Ascending aorta (tissue), 2 donors: ENCODE results near the gene CAD. TPM values are rescaled to one million over a fixed set of nuclear protein-coding genes. Genes with fewer than 3 reads are reported as not detected.

Experiments used
- DNase-seq, 2 donors: peaks; one replicate each; pipeline ENCODE4 v3.0.0-alpha.2; 2019; ENCODE audit warnings: low spot score in 2 of 2
- H3K27ac ChIP-seq, 2 donors: fragments of 200-600 bp; sonication (generic); one replicate each; pipeline ENCODE4 v1.5.1; 2016 to 2017; ENCODE audit warnings: mild to moderate bottlenecking in 1 of 2
- H3K27me3 ChIP-seq: fragments of 200-600 bp; sonication (generic); one replicate; pipeline ENCODE4 v1.5.1; 2017
- H3K36me3 ChIP-seq, 2 donors: fragments of 200-600 bp; sonication (generic); one replicate each; pipeline ENCODE4 v1.5.1; 2016
- H3K4me1 ChIP-seq, 2 donors: fragments of 200-600 bp; sonication (generic); one replicate each; pipeline ENCODE4 v1.5.1; 2016 to 2017; ENCODE audit warnings: mild to moderate bottlenecking in 1 of 2
- H3K4me3 ChIP-seq, 2 donors: fragments of 200-600 bp; sonication (generic); one replicate each; pipeline ENCODE4 v1.5.1; 2016 to 2017; ENCODE audit warnings: mild to moderate bottlenecking in 1 of 2
- H3K9me3 ChIP-seq, 2 donors: fragments of 200-600 bp; sonication (generic); one replicate each; pipeline ENCODE4 v1.5.1; 2016
- intact Hi-C: fragments of 100-400 bp; cut with DNase I; formaldehyde crosslinking; loops from one replicate; pipeline ENCODE4 v1.15.1; 2023
- total RNA-seq: library from RNA; depleted of rRNA; stranded (reverse); fragments of >200 nt; gene quantifications from one replicate; pipeline ENCODE4 v1.1.0, GENCODE V29; 2016
- TF ChIP-seq, protein P1 (sequence below), 3 experiments: fragments of 200-600 bp in 2 of 3; fragments of 450-650 bp in 1 of 3; sonication (generic) in 2 of 3; IDR thresholded peaks; one replicate each; pipeline ENCODE4 v1.5.1; 2016 to 2019; ENCODE audit warnings: antibody characterized with exemption in 3 of 3, mild to moderate bottlenecking in 1 of 3, moderate library complexity in 1 of 3

Gene CAD
- total RNA-seq, 1 donor from 2014 or later = 63.4 TPM

DNA sequence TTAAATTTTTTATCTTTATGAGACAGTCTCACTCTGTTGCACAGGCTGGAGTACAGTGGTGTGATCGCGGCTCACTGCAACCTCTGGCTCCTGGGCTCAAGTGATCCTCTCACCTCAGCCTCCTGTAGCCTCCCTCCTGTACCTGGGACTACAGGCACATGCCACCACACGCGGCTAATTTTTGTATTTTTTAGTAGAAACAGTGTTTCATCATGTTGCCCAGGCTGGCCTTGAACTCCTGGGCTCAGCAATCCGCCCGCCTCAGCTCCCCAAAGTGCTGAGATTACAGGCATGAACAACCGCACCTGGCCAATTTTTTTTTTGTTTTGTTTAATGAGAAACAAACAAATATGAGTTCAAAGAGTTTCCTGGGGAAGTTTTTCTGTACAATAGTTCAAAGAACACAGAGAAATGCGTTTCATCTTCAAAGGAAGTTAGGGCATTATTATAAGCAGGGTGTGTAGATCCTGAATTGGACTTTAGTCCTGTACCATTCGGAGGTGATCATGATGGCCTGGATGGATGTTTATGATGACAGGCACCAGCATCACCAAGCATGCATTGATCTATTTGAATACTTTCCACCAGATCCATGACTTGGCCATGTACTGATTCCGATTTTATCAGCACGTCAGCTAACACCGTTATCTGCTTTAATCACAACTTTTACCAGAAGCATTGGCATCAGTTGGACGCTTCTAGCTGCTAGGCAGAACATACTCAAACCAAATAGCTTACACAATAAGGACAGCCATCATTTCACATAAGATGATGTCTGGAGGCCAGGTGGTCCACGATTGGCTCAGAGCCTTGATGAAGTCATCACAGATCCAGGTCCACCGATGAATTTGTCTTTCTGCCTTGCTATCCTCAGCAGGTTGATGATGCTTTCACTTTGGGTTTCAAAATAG is 39.5 kb upstream of the CAD start:
- TF ChIP-seq, protein P1, sequence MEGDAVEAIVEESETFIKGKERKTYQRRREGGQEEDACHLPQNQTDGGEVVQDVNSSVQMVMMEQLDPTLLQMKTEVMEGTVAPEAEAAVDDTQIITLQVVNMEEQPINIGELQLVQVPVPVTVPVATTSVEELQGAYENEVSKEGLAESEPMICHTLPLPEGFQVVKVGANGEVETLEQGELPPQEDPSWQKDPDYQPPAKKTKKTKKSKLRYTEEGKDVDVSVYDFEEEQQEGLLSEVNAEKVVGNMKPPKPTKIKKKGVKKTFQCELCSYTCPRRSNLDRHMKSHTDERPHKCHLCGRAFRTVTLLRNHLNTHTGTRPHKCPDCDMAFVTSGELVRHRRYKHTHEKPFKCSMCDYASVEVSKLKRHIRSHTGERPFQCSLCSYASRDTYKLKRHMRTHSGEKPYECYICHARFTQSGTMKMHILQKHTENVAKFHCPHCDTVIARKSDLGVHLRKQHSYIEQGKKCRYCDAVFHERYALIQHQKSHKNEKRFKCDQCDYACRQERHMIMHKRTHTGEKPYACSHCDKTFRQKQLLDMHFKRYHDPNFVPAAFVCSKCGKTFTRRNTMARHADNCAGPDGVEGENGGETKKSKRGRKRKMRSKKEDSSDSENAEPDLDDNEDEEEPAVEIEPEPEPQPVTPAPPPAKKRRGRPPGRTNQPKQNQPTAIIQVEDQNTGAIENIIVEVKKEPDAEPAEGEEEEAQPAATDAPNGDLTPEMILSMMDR (IDR thresholded peaks at IDR 0.05) = no peak
- intact Hi-C loops = no loop called here
- H3K4me1 ChIP-seq = no peaks in the 10 kb centered on the region

DNA sequence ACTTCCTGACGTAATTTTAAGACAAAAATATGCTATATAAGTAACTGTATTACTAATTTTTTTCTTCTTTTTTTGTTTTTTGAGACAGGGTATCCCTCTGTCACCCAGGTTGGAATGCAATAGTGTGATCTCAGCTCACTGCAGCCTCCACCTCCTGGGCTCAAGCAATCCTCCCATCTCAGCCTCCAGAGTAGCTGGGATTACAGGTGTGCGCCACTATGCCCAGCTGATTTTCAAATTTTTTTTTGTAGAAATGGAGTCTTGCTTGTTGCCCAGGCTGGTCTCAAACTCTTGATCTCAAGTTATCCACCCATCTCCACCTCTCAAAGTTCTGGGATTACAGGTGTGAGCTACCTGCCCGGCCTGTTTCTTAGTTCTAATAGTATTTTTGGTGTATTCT is 38.7 kb upstream of the CAD start:
- no peak overlapping the region for H3K27ac ChIP-seq
- no peak for DNase-seq
- intact Hi-C loops = no loop called here
- no peak overlapping the region for H3K4me3 ChIP-seq
- no peaks in the 10 kb centered on the region for H3K36me3 ChIP-seq
- TF ChIP-seq, protein P1 (IDR thresholded peaks at IDR 0.05) = no peak
- H3K27me3 ChIP-seq = no peaks in the 10 kb centered on the region
- H3K4me1 ChIP-seq = no peaks in the 10 kb centered on the region
- H3K9me3 ChIP-seq = no peaks in the 10 kb centered on the region

More for the DNA sequence above, 39.5 kb upstream of the CAD start:
- Histone ChIP-seq H3K4me3 (no peak overlapping the region), H3K36me3 (no peaks in the 10 kb centered on the region), H3K9me3 (no peaks in the 10 kb centered on the region), H3K27ac (no peak overlapping the region), H3K27me3 (no peaks in the 10 kb centered on the region)
- no peak for DNase-seq

DNA sequence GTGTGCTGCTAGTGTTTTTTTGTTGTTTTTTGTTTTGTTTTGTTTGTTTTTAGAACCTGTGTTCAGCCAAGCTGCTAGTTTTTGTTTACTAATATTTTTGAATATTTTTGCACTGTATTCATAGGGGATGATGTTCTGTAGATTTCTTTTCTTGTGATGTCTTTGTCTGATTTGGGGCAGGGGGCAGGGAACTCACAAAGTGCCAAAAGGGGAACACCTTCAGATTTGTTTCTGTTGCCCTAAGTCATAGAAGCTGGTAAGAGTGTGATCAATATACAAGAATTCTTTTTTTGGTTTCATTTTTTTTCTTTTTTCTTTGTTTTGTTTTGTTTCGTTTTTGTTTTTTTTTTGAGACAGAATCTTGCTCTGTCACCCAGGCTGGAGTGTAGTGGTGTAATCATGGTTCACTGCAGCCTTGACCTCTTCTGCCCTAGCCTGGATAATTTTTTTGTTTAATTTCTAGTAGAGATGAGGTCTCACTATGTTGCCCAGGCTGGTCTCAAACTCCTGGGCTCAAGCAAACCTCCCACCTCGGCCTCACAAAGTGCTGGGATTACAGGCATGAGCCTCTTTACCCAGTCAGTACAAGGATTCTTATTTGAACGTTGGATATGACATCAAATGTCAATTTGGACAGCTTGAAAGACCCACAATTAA is 37.7 kb upstream of the CAD start:
- TF ChIP-seq, protein P1 (IDR thresholded peaks at IDR 0.05) = no peak
- Histone ChIP-seq H3K36me3 (no peaks in the 10 kb centered on the region), H3K4me3 (no peak overlapping the region), H3K9me3 (no peaks in the 10 kb centered on the region), H3K27me3 (no peaks in the 10 kb centered on the region), H3K4me1 (no peaks in the 10 kb centered on the region), H3K27ac (no peak overlapping the region)
- DNase-seq = no peak
- intact Hi-C loops = no loop called here

DNA sequence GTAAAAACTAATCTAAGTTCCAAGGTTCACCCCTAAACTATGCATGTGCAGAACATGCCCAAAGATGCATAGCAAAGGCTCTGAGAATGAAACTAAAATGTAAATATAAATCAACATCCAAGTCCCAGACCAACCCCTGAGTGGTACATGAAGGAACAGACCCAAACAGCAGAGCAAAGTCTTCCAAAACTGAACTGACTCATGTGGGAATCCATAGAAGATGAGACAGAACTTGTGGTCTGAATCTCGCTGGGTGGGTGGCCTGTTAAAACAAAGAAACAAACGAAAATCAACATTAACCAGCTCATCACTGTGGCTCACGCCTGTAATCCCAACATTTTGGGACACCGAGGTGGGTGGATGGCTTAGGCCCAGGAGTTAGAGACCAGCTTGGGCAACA is 34.8 kb upstream of the CAD start:
- Histone ChIP-seq H3K27me3 (no peaks in the 10 kb centered on the region), H3K27ac (peak overlapping the region in 1 of 2 donors; percentile 9), H3K9me3 (no peaks in the 10 kb centered on the region), H3K4me1 (peaks cover 0 to 14% of the 10 kb centered on the region in 2 donors), H3K4me3 (no peak overlapping the region), H3K36me3 (no peaks in the 10 kb centered on the region)
- intact Hi-C loops = no loop called here
- DNase-seq = no peak
- TF ChIP-seq, protein P1 (IDR thresholded peaks at IDR 0.05) = no peak

DNA sequence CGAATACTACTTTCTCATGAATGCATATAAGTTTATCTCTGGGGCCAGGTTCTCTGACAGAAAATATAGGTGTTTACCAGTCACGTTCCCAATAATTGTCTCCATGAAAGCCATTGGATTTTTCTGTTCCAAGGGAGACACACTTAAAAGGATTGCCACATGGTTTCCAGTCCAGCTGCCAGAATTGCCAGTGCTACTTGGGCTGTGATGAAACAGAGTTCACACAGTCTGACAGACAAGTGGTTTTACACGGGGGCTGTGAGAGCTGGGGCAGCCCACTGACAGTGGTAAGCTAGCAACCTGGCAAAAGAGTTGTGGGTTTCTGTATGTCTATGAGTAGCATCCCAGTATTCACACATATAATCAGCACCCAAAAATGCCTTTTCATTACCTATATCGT is 33.1 kb upstream of the CAD start:
- no peaks in the 10 kb centered on the region for H3K9me3 ChIP-seq
- TF ChIP-seq, protein P1 (IDR thresholded peaks at IDR 0.05) = no peak
- peak overlapping the region; percentile 76 to 88 for H3K27ac ChIP-seq
- intact Hi-C loops = no loop called here
- peak in 1 of 2 donors; percentile 71 for DNase-seq
- H3K4me3 ChIP-seq = no peak overlapping the region
- H3K4me1 ChIP-seq = peaks cover 0 to 14% of the 10 kb centered on the region in 2 donors
- no peaks in the 10 kb centered on the region for H3K36me3 ChIP-seq
- no peaks in the 10 kb centered on the region for H3K27me3 ChIP-seq
